DMS53 treated with DMSO at 0.1 percent for 48 hours (cell line): Measurements from ENCODE around the gene MAPK6.
A peak's percentile ranks its signal among the peaks of the same experiment; 100 is the strongest.

Experiments
- DNase-seq: peaks from one replicate; lab custom pipeline; 2025; ENCODE audit not compliant: unreplicated experiment; lab: John Stamatoyannopoulos, UW

The MAPK6 gene

DNA sequence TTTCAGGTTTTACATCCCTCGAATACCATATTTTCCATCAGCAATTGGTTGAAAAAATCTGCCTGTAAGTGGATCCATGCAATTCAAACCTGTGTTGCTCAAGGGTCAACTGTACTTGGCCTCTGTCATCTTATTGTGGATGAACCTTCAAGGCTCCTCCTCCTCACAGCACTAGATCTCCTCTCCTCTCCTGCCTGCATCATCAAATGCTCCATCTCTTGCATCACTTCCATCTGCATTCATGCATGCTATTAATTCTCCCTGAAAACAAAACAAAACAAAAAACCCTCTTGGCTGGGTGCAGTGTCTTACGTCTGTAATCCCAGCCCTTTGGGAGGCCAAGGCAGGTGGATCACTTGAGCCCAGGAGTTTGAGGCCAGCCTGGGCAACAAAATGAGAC is 83.4 kb downstream of the MAPK6 start:
- no peak for DNase-seq

GRCh38 chr15:52103217-52104207 is 84.5 kb downstream of the MAPK6 start:
- no peak for DNase-seq

DNA sequence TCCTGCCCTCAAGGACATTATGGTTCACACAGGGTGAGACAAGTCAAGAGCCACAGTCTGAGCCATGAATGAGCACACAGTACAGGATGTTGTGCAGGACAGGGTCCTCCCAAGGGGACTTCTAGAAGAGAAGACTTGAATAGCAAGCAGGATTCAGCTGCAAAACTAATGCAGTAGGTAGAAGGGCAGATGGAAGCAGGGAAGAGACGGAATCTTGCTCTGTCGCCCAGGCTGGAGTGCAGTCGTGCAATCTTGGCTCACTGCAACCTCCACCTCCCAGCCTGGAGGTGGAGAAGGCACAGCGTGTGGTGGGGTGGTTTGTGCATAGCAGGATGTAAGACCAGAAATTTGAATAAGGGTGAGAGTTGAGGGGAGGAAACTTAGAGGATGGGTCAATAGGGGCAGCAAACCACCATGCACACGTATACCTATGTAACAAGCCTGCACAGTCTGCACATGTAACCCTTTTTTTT is 85.5 kb downstream of the MAPK6 start:
- no peak for DNase-seq

- no peak for DNase-seq
Observed at GRCh38 chr15:52105846-52106245, 86.8 kb downstream of the MAPK6 start.

GRCh38 chr15:52106641-52107040 is 87.6 kb downstream of the MAPK6 start:
- DNase-seq = no peak

- DNase-seq = no peak
Observed at GRCh38 chr15:52107238-52107637, 88.2 kb downstream of the MAPK6 start.

- no peak for DNase-seq
Observed at GRCh38 chr15:52109559-52110451, 90.8 kb downstream of the MAPK6 start.

- no peak for DNase-seq
Observed at GRCh38 chr15:52111517-52112202, 92.6 kb downstream of the MAPK6 start.

DNA sequence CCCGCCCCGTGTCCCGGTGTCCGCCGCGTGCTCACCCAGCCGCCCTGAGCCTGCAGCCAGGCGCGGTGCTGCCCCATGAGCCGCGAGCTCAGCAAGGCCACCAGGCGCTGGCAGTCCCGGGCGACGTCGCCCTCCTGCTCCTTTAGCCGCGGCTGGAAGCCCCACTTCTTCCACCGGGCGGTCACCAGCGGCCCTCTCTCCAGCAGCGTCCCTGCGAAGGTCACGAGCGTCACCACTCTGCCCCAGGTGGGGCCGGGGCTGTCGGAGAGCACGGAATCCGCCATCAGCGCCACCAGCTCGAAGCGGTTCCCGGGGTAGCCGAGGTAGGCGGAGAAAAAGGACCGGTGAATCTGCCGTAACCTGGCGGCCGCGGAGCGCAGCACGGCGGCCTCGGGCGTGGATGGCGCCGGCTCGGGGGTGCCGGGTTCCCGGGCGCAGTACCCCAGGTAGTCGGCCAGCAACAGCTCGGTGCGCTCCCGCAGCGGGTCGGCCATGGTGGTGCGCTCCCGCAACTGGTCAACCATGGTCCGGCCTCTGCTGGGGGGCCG is 93.3 kb downstream of the MAPK6 start:
- DNase-seq = peak; percentile 15

DNA sequence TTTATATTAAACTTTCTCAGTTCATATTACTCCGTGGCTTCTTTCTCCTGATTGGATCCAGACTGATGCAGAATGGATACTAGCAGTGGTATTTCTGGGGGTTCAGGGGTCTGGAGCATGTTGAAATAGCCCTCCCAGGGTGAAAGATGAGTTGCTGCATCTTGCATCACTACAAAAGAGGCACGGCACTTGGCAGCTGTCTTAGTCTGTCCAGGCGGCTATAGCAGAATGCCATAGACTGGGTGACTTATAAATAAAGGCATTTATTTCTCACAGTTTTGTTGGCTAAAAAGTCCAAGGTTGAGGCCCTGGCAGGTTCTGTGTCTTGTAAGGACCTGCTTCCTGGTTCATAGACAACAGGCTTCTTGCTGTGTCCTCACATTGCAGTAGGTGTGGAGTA is 94.2 kb downstream of the MAPK6 start:
- no peak for DNase-seq

GRCh38 chr15:52113708-52114107 is 94.7 kb downstream of the MAPK6 start:
- DNase-seq = no peak

DNA sequence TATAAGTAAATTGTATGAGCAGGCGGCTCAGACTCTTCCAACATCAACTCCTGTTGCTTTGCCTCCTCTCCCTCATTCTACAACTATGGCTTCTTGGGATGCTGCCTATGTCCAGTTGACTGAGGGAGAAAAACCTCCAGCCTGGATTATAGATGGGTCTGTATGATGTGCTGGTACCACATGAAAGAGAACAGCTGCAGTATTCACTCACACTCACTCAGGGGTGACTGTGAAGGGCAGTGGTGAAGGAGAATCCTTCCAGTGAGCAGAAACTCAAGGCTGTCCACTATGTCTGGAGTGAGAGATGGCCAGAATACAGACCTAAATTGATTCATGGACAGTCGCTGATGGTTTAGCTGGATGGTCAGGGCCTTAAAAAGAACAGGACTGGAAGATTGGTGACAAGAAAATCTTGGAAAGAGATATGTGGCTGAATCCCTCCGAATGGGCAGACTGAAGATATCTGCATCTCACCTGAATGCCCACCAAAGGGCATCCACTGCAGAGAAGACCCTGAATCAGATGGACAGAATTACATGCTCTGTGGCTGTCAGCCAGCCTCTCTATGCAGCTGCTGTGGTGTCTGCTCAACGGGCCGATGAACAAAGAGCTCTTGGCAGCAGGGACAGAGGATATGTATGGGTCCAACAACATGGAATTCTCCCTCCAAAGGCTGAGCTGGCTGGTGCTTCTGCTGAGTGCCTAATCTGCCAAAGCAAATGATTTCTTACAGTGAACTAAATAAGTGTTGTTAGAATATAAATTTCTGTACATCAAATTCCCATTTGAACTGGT is 95.4 kb downstream of the MAPK6 start:
- no peak for DNase-seq

DNA sequence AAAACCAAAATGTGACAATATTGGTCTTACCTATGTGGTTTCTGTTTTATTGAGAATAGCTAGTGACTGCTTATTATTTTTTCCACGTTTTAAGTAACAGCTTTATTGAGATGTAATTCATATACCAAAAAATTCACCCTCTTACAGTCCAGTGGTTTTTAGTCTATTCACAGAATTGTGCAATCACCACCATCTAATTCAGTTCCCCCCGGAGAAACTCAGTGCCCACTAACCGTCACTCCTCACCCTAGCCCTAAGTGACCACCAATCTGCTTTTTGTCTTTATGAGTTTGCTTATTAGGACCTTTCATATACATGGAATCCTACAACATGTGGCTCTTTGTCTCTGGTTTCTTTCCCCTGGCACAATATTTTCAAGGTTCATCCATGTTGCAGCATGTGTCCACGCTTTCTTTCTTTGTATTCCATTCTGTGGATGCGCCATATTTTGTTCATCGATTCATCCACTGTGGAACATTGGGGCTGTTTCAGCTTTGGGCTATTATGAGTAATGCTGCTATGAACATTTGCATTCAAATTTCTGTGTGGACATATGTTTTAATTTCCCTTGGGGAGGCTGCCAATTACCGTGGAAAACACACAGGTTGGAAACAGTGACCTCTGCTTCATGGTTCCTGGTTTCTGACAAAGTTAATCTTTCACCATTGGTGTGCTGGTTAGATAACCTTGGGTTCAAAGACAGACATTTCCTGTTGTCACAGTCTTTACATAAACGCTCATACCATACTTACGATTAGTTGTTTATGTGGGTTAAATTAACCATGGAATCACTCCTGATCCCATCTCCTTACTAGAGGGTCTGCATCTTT is 96.8 kb downstream of the MAPK6 start:
- peak; percentile 17 for DNase-seq
